GM18520 (cell line): Measurements from ENCODE around the gene CSHL1.
"Not testable (repeated sequence)": the region's sequence is repeated elsewhere in the genome, so short reads cannot be mapped to it uniquely, and the experiment has no call there.

Experiments used
- ATAC-seq: cut with Tn5 transposase; IDR thresholded peaks from one replicate; pipeline ENCODE4 v1.9.1; 2021; ENCODE audit not compliant: unreplicated experiment

CSHL1 gene

DNA sequence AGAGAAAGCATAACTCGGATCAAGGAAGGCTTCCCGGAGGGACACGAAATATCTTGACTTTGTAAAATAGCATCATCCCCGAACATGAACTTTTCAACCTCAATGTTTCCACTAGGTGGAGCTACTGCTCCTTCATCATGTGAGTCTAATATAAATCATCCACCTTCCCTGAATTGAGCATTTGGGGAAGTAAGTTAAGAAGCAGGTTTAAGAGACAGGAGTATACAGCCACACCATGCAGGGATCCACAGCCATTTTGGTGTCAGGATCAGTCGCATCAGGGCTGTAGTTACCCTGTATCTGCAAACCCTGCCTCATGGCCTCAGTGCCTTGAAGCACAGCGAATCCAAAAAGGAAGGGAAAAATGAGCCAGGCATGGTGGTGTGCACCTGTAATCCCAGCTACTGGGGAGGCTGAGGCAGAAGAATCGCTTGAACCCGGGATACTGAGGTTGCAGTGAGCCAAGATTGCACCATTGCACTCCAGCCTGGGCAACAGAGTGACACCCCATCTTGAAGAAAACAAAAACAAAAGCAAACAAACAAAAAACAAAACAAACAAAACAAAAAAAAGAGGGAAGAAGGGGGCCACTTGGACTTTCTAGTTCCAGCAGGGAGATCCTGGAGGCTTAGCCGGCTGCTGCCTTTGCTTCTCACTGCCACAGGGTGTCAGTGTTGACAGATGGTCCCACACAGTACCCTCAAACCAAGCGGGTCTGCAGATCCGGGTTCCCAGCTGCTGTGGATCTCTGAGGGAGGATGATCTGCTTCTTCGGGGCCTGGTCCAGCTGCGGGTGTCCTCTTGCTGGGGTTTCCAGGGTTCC is 21.8 kb downstream of the CSHL1 start:
- ATAC-seq = not testable (repeated sequence)

DNA sequence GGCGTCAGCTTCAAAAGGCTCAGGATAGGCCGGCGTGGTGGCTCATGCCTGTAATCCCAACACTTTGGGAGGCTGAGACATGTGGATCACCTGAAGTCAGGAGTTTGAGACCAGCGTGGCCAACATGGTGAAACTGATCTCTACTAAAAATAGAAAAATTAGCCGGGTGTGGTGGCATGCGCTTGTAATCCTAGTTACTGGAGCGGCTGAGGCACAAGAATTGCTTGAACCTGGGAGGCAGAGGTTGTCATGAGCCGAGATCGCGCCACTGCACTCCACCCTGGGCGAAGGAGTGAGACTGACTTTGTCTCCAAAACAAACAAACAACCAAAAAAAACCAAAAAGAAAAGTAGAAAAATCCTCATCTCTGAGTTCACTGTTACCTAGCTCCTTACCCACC is 25.9 kb downstream of the CSHL1 start:
- ATAC-seq = not testable (repeated sequence)

DNA sequence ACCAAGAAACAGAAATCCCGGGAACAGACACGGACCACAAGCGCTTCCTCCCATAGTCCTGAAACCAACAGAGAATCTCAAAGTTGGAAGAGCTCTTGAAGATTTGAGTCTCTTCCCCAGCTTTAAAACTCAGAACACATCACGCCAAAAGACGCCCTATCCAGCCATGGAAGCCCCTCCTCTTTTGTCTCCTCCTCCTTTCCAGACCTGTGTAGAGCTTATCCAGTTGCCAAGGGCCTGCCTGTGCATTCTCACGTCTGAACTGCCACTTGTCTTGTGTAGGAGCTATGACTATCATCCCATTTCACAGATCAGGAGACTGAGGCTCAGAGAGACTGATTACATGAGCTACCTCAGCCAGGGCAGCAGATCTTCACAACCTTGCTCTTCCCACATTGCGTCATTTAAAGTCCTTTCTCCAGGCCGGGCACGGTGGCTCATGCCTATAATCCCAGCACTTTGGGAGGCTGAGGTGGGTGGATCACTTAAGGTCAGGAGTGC is 28.4 kb downstream of the CSHL1 start:
- not testable (repeated sequence) for ATAC-seq

DNA sequence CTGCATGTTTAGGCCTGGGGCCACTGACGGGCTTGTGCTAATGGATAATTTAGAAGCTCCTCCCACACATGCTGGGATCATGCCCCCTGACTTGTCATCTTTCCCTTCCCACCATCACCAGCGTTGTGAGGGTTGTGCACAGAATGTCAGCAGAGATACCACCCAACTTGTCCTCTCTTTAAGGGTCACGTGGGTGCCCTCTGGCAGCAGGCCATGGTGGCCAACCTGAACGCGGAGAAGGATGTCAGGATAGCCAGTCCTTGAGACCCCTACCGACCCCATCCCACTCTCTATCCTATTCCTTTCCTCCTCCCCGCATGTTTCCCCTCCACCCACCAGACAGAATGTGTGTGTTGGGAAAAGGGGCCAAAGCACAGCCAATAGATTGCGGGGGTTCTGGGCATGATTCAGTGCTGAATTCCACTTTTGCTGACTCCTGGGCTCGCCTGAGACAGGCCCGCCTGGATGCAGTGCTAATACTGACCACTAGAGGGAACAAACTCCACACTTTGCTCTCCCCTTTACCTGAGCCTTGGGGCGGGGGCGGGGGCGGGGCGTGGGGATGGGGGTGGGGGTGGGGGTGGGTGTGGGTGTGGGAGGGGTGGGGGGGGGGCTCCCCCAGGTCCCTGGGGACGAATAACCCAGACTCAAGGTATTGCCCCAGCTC is 29.0 kb downstream of the CSHL1 start, which contains the start of gene GH2:
TSS of gene GH2 (minus strand) at position 10 of the 667 bp plus-strand sequence. CDS start 143 bp downstream, outside the sequence.
- no peak for ATAC-seq

DNA sequence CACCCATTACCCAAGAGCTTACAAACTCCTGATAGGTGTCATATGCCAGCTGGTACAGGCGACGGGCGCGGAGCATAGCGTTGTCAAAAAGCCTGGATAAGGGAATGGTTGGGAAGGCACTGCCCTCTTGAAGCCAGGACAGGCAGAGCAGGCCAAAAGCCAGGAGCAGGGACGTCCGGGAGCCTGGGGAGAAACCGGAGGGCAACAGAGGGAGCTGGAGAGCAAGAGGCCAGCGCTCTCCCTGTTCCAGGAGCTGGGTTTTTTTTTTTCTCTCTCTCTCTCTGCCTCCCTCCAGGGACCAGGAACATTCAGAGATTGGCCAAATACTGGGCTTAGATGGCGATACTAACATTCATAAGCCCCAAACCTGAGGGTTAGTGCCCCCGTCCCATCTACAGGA is 29.7 kb downstream of the CSHL1 start:
- ATAC-seq = not testable (repeated sequence)

DNA sequence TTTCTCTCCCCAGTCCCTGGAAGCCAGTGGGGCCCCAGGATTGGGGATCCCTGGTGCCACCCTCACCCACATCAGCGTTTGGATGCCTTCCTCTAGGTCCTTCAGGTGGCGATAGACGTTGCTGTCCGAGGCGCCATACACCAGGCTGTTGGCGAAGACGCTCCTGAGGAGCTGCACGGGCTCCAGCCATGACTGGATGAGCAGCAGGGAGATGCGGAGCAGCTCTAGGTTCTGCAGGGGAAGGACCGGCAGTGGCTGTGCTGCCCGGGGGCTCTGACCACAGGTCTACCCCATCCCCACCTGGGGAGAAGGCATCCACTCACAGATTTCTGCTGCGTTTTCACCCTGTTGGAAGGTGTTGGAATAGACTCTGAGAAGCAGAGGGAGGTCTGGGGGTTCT is 30.4 kb downstream of the CSHL1 start:
- no peak for ATAC-seq

DNA sequence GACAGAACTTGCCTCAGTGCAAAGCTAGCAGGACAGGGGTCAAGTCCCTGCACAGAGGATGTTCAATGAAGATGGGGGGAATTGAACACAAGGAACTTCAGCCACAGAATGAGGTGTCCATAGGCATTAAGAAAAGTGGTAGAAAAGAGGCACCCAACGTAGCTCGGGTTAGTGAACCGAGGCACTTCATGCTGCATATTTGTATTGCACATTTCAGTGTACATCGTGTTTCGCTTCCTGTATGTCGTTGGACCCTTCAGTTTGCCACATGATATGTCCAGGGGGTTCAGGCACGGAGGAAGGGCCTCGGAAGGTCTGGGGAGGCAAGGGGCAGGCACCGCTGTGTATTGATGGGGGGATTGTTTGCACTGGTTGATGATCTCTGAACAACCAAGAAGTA is 32.6 kb downstream of the CSHL1 start:
- ATAC-seq = not testable (repeated sequence)

DNA sequence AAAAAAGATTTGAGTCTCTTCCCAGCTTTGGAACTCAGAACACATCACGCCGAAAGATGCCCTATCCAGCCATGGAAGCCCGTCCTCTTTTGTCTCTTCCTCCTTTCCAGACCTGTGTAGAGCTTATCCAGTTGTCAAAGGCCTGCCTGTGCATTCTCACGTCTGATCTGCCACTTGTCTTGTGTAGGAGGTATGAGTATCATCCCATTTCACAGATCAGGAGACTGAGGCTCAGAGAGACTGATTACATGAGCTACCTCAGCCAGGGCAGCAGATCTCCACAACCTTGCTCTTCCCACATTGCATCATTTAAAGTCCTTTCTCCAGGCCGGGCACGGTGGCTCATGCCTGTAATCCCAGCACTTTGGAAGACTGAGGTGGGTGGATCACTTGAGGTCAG is 36.4 kb downstream of the CSHL1 start:
- ATAC-seq = not testable (repeated sequence)

DNA sequence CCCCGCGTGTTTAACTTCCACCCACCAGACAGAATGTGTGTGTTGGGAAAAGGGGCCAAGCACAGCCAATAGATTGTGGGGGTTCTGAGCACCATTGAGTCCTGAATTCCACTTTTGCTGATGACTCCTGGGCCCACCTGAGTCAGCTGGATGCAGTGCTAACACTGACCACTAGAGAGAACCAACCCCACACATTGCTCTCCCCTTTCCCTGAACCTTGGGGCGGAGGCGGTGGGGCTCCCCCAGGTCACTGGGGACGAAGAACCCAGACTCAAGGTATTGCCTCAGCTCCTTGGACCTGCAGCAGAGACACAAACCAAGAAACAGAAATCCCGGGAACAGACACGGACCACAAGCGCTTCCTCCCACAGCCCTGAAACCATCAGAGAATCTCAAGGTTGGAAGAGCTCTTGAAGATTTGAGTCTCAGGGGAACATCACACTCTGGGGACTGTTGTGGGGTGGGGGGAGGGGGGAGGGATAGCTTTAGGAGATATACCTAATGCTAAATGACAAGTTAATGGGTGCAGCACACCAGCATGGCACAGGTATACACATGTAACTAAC is 36.9 kb downstream of the CSHL1 start:
- not testable (repeated sequence) for ATAC-seq

DNA sequence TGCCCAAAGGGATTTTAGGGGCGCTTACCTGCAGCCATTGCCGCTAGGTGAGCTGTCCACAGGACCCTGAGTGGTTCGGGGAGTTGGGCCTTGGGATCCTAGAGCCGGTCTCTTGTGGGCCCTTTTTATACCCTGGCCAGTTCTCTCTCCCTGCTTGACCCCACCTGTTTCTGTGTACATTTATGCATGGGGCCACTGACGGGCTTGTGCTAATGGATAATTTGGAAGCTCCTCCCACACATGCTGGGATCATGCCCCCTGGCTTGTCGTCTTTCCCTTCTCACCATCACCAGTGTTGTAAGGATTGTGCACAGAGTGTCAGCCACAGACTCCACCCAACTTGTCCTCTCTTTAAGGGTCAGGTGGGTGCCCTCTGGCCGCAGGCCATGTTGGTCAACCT is 37.5 kb downstream of the CSHL1 start, which contains the start of gene CSH2:
TSS of gene CSH2 (minus strand) at position 101 of the 400 bp plus-strand sequence. CDS start at position 38, 63 bp downstream.
- ATAC-seq = not testable (repeated sequence)

DNA sequence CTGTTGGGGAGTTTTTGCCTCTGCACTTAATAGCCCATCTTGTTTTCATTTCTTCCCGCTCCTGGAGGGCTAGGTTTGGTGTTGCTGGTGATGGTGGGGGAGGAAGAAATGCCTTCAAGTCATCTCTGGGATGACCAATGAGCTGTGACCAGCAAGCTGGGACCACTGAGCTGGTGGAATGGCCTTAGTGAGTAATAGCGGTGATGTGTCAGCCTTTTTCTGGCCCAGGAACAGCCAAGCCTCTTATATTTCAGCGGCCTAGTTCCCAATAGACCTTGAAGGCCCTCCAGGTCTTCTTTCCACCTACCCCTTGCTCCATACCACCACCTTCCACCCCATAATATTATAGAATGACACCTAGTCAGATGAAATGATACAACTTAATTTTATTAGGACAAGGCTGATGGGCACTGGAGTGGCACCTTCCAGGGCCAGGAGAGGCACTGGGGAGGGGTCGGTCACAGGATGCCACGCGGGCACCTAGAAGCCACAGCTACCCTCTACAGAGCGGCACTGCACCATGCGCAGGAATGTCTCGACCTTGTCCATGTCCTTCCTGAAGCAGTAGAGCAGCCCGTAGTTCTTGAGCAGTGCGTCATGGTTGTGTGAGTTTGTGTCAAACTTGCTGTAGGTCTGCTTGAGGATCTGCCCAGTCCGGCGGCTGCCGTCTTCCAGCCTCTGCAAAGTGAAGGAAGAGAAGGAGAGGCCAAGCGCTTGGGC is 39.3 kb downstream of the CSHL1 start:
- not testable (repeated sequence) for ATAC-seq

DNA sequence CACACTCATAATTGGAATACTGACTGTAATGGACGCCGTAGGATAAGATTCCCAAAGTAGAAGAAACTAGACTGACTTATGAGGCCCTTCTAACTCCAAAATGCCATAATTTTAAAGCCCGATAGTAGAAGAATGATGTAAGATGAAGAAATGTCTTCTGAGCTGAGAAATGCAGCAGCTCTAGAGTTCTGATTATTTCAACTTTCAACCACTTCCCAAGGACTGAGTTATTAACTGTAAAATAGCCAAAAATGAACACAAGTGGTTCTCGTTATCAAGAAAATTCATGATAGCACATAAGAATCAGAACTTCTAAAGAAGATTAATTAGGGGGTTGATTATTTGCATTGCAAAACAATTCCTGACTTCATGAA is 40.8 kb downstream of the CSHL1 start:
- not testable (repeated sequence) for ATAC-seq

DNA sequence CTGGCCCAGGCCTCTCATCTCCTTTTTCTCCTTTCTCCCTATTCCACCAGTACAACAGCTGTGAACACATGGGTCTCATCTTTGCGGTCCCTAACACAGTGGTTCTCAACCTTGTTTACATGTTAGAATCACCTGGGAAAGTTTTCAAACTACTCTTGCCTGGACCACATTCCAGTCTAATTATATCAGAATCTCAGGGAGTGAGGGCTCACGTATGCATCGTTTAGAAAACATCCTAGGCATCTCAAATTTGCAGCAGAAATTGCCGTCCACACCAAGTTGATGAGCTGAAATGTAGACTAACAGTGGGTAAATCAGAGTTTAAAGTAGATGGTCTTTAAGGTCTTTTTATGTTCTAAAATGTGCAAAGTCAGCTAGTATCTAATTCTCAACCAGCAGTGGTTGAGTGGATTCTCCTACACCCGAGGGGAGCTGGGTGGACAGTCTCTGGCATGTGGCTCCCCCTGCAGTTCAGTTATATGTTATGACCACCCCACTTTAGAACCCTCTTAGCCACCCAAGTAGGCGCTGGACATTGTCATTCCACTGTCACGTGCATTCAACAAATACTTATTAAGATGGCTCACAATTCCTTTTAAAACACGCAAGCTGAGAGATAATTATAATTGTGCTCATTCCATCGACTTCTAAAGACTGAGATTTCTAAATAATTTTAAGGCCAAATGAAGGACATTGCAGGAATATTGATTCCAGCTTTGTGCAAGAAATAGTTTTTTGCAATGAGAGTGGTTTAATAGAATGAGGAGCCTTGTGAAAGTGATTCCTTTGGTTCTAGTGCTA is 41.4 kb downstream of the CSHL1 start:
- ATAC-seq = not testable (repeated sequence)

DNA sequence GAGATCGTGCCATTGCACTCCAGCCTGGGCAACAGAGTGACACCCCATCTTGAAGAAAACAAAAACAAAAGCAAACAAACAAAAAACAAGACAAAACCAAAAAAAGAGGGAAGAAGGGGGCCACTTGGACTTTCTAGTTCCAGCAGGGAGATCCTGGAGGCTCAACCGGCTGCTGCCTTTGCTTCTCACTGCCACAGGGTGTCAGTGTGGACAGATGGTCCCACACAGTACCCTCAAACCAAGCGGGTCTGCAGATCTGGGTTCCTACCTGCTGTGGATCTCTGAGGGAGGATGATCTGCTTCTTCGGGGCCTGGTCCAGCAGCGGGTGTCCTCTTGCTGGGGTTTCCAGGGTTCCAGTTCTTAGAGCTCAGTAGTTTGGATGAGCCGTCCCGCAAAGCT is 44.4 kb downstream of the CSHL1 start:
- not testable (repeated sequence) for ATAC-seq
